Loucy (cell line): ENCODE results near the gene S100A6.

Source experiments
- H2AFZ ChIP-seq: fragments of 200-600 bp; sonication (generic); 2 replicates; pipeline ENCODE4 v1.6.0; 2016; ENCODE audit warnings: antibody characterized with exemption, mild to moderate bottlenecking, low read length, moderate library complexity
- H3F3A ChIP-seq: fragments of 200-600 bp; 2 replicates; pipeline ENCODE4 v1.6.0; 2016; ENCODE audit warnings: antibody characterized with exemption, low read depth, mild to moderate bottlenecking
- H3K27me3 ChIP-seq: fragments of 200-600 bp; sonication (generic); 2 replicates; pipeline ENCODE4 v1.6.1; 2014; ENCODE audit warnings: low read length, mild to moderate bottlenecking; ENCODE audit not compliant: insufficient read depth, poor library complexity, severe bottlenecking
- H3K36me3 ChIP-seq: fragments of 200-600 bp; sonication (generic); 2 replicates; pipeline ENCODE4 v1.6.1; 2016; ENCODE audit warnings: low read length; ENCODE audit not compliant: insufficient read depth
- H3K4me1 ChIP-seq: fragments of 200-600 bp; sonication (generic); 2 replicates; pipeline ENCODE4 v1.5.1; 2014; ENCODE audit warnings: low read length, mild to moderate bottlenecking; ENCODE audit not compliant: insufficient read depth, poor library complexity, severe bottlenecking
- H3K4me2 ChIP-seq: fragments of 200-600 bp; sonication (generic); 2 replicates; pipeline ENCODE4 v1.6.0; 2014; ENCODE audit warnings: antibody characterized with exemption, low read length, low read depth, mild to moderate bottlenecking; ENCODE audit not compliant: poor library complexity, severe bottlenecking
- H3K4me3 ChIP-seq: fragments of 200-600 bp; sonication (generic); 2 replicates; pipeline ENCODE4 v1.5.1; 2014; ENCODE audit warnings: low read length, mild to moderate bottlenecking, mixed read lengths; ENCODE audit not compliant: poor library complexity, severe bottlenecking
- H3K79me2 ChIP-seq: fragments of 200-600 bp; sonication (generic); 2 replicates; pipeline ENCODE4 v1.6.1; 2014; ENCODE audit warnings: low read length; ENCODE audit not compliant: insufficient read depth
- H3K9ac ChIP-seq: fragments of 200-600 bp; sonication (generic); 2 replicates; pipeline ENCODE4 v1.6.0; 2014; ENCODE audit warnings: mild to moderate bottlenecking, low read depth, low read length, moderate library complexity; ENCODE audit not compliant: poor library complexity, severe bottlenecking
- H3K9me2 ChIP-seq: fragments of 200-600 bp; sonication (generic); replicated peaks from 2 replicates; pipeline ENCODE4 v1.6.1; 2016; ENCODE audit warnings: low read depth, low read length, mixed read lengths
- H3K9me3 ChIP-seq: fragments of 200-600 bp; sonication (generic); 2 replicates; pipeline ENCODE4 v1.6.1; 2014; ENCODE audit warnings: mild to moderate bottlenecking, antibody characterized with exemption, low read length, low read depth; ENCODE audit not compliant: insufficient read depth
- H4K20me1 ChIP-seq: fragments of 200-600 bp; sonication (generic); 2 replicates; pipeline ENCODE4 v1.6.0; 2014; ENCODE audit warnings: antibody characterized with exemption, low read length, mild to moderate bottlenecking; ENCODE audit not compliant: insufficient read depth, poor library complexity, severe bottlenecking
- CTCF ChIP-seq: fragments of 200-600 bp; sonication (generic); conservative IDR thresholded peaks from 2 replicates; pipeline ENCODE4 v1.5.1; 2014; ENCODE audit warnings: mild to moderate bottlenecking, antibody characterized with exemption, low read length
- EZH2phosphoT487 ChIP-seq: fragments of 200-600 bp; IDR thresholded peaks from 2 replicates; pipeline ENCODE4 v1.6.1; 2018; ENCODE audit warnings: antibody characterized with exemption, mild to moderate bottlenecking, moderate library complexity, borderline replicate concordance

The S100A6 gene

GRCh38 chr1:153534925-153535241 lies 908 bp downstream of the S100A6 start:
- Histone ChIP-seq H4K20me1 (no peaks in the 10 kb centered on the region), H3K9me2 (no peaks in the 10 kb centered on the region), H3K9me3 (no peaks in the 10 kb centered on the region), H3K4me2 (peak overlapping the region; percentile 94), H3K9ac (peak overlapping the region; percentile 94), H3K36me3 (no peaks in the 10 kb centered on the region), H2AFZ (no peak overlapping the region), H3K4me3 (peak overlapping the region; percentile 89), H3K4me1 (peaks cover 73% of the 10 kb centered on the region), H3F3A (peaks cover 18% of the 10 kb centered on the region), H3K27me3 (no peaks in the 10 kb centered on the region), H3K79me2 (peaks cover 37% of the 10 kb centered on the region)
- TF ChIP-seq EZH2phosphoT487 (no peak), CTCF (no peak)

- Histone ChIP-seq H3K4me3 (peak overlapping the region; percentile 89), H3K4me1 (peaks cover 72% of the 10 kb centered on the region), H3K4me2 (peak overlapping the region; percentile 94), H3K79me2 (peaks cover 37% of the 10 kb centered on the region), H4K20me1 (no peaks in the 10 kb centered on the region), H3K9me2 (no peaks in the 10 kb centered on the region), H3K36me3 (no peaks in the 10 kb centered on the region), H2AFZ (no peak overlapping the region), H3K27me3 (no peaks in the 10 kb centered on the region), H3F3A (peaks cover 18% of the 10 kb centered on the region), H3K9ac (peak overlapping the region; percentile 94), H3K9me3 (no peaks in the 10 kb centered on the region)
- no peak for TF ChIP-seq CTCF
- no peak for TF ChIP-seq EZH2phosphoT487
Measured at GRCh38 chr1:153534226-153534924, 1.4 kb downstream of the S100A6 start.

- H3K4me1 ChIP-seq = peaks cover 72% of the 10 kb centered on the region
- no peaks in the 10 kb centered on the region for H3K9me3 ChIP-seq
- H3F3A ChIP-seq = peaks cover 18% of the 10 kb centered on the region
- TF ChIP-seq CTCF (no peak), EZH2phosphoT487 (no peak)
- peak overlapping the region; percentile 94 for H3K4me2 ChIP-seq
- H3K27me3 ChIP-seq = no peaks in the 10 kb centered on the region
- H3K36me3 ChIP-seq = no peaks in the 10 kb centered on the region
- H3K9me2 ChIP-seq = no peaks in the 10 kb centered on the region
- peaks cover 37% of the 10 kb centered on the region for H3K79me2 ChIP-seq
- peak overlapping the region; percentile 94 for H3K9ac ChIP-seq
- H4K20me1 ChIP-seq = no peaks in the 10 kb centered on the region
- H3K4me3 ChIP-seq = peak overlapping the region; percentile 89
- no peak overlapping the region for H2AFZ ChIP-seq
Measured at GRCh38 chr1:153533689-153534201, 2.0 kb downstream of the S100A6 start.
